Measurements from ENCODE around the gene DHCR7. TPM values are rescaled to one million over a fixed set of nuclear protein-coding genes. Genes with fewer than 3 reads are reported as not detected.
A peak's percentile ranks its signal among the peaks of the same experiment; 100 is the strongest.

Gene DHCR7
- total and polyA plus RNA-seq, 2 experiments from 2014 or later: 13.6 to 15.7 TPM

GRCh38 chr11:71450939-71451338 lies 2.7 kb upstream of the DHCR7 start:
- no peak overlapping the region for H3K4me2 ChIP-seq (ENCODE audit: unreplicated experiment)
- 85 to 91% methylated on average over 3 of the region's 3 CpGs for WGBS, 2 experiments (ENCODE audit: low coverage in 1 of 2, low lambda C conversion rate in 2 of 2, missing lambda C conversion rate in 2 of 2)
- H3K9me2 ChIP-seq (ENCODE audit: insufficient read depth): no peaks in the 10 kb centered on the region
- 0 out of 2 replicates have a peak, but pooled peaks cover 4% of the 10 kb centered on the region for H3K4me1 ChIP-seq (ENCODE audit: insufficient read depth)
- no peaks in the 10 kb centered on the region for H3K9me3 ChIP-seq (ENCODE audit: low read depth)
- peaks cover 19% of the 10 kb centered on the region for H3K79me2 ChIP-seq (ENCODE audit: insufficient read depth)
- no peak overlapping the region for H3K27ac ChIP-seq
- no peak overlapping the region for H3K4me3 ChIP-seq
- in situ Hi-C loops (cut with MboI): no loop called here
- H3K27me3 ChIP-seq (replicated peaks; ENCODE audit: insufficient read depth): no peaks in the 10 kb centered on the region
- no peaks in the 10 kb centered on the region for H4K20me1 ChIP-seq (ENCODE audit: insufficient read depth)
- no peak overlapping the region for H2AFZ ChIP-seq
- TF ChIP-seq EZH2phosphoT487 (IDR thresholded peaks at IDR 0.05; ENCODE audit: insufficient read depth, low read depth): no peak
- TF ChIP-seq EZH2 (IDR thresholded peaks at IDR 0.05; ENCODE audit: insufficient read depth, poor library complexity, severe bottlenecking): no peak
- peaks cover 11% of the 10 kb centered on the region for H3K36me3 ChIP-seq (ENCODE audit: low read depth)
- no peak overlapping the region for H3K9ac ChIP-seq
- no peak for DNase-seq
- H3F3A ChIP-seq (ENCODE audit: insufficient read depth): 0 out of 2 replicates have a peak, but pooled peaks cover 4% of the 10 kb centered on the region

GRCh38 chr11:71450507-71450906 lies 2.3 kb upstream of the DHCR7 start:
- no peak for TF ChIP-seq EZH2phosphoT487 (IDR thresholded peaks at IDR 0.05; ENCODE audit: insufficient read depth, low read depth)
- TF ChIP-seq EZH2 (IDR thresholded peaks at IDR 0.05; ENCODE audit: insufficient read depth, poor library complexity, severe bottlenecking): no peak
- no peaks in the 10 kb centered on the region for H3K27me3 ChIP-seq (replicated peaks; ENCODE audit: insufficient read depth)
- H2AFZ ChIP-seq: no peak overlapping the region
- in situ Hi-C loops (cut with MboI): no loop called here
- no peak overlapping the region for H3K9ac ChIP-seq
- H3K4me2 ChIP-seq (ENCODE audit: unreplicated experiment): no peak overlapping the region
- 0 out of 2 replicates have a peak, but pooled peaks cover 4% of the 10 kb centered on the region for H3K4me1 ChIP-seq (ENCODE audit: insufficient read depth)
- no peak for DNase-seq
- H3K36me3 ChIP-seq (ENCODE audit: low read depth): peaks cover 9% of the 10 kb centered on the region
- H4K20me1 ChIP-seq (ENCODE audit: insufficient read depth): no peaks in the 10 kb centered on the region
- 98 to 99% methylated on average over 2 of the region's 2 CpGs for whole genome bisulfite sequencing, 2 experiments (ENCODE audit: low coverage in 1 of 2, low lambda C conversion rate in 2 of 2, missing lambda C conversion rate in 2 of 2)
- no peak overlapping the region for H3K4me3 ChIP-seq
- 0 out of 2 replicates have a peak, but pooled peaks cover 4% of the 10 kb centered on the region for H3F3A ChIP-seq (ENCODE audit: insufficient read depth)
- H3K9me3 ChIP-seq (ENCODE audit: low read depth): no peaks in the 10 kb centered on the region
- H3K27ac ChIP-seq: no peak overlapping the region
- no peaks in the 10 kb centered on the region for H3K9me2 ChIP-seq (ENCODE audit: insufficient read depth)
- H3K79me2 ChIP-seq (ENCODE audit: insufficient read depth): peaks cover 19% of the 10 kb centered on the region

- 87 to 89% methylated on average over 5 to 6 of the region's 6 CpGs for WGBS, 2 experiments (ENCODE audit: low coverage in 1 of 2, low lambda C conversion rate in 2 of 2, missing lambda C conversion rate in 2 of 2)
- H3K9me2 ChIP-seq (ENCODE audit: insufficient read depth): no peaks in the 10 kb centered on the region
- peaks cover 15% of the 10 kb centered on the region for H3K79me2 ChIP-seq (ENCODE audit: insufficient read depth)
- H3F3A ChIP-seq (ENCODE audit: insufficient read depth): 0 out of 2 replicates have a peak, but pooled peaks cover 4% of the 10 kb centered on the region
- H3K27me3 ChIP-seq (replicated peaks; ENCODE audit: insufficient read depth): no peaks in the 10 kb centered on the region
- no peak overlapping the region for H3K4me3 ChIP-seq
- no peak for DNase-seq
- no peak for TF ChIP-seq EZH2phosphoT487 (IDR thresholded peaks at IDR 0.05; ENCODE audit: insufficient read depth, low read depth)
- no peak for TF ChIP-seq EZH2 (IDR thresholded peaks at IDR 0.05; ENCODE audit: insufficient read depth, poor library complexity, severe bottlenecking)
- H3K9ac ChIP-seq: no peak overlapping the region
- H4K20me1 ChIP-seq (ENCODE audit: insufficient read depth): no peaks in the 10 kb centered on the region
- in situ Hi-C loops (cut with MboI): no loop called here
- peaks cover 5% of the 10 kb centered on the region; the same call in 1 of the 2 replicates for H3K36me3 ChIP-seq (ENCODE audit: low read depth)
- H3K4me2 ChIP-seq (ENCODE audit: unreplicated experiment): no peak overlapping the region
- 0 out of 2 replicates have a peak, but pooled peaks cover 4% of the 10 kb centered on the region for H3K4me1 ChIP-seq (ENCODE audit: insufficient read depth)
- no peaks in the 10 kb centered on the region for H3K9me3 ChIP-seq (ENCODE audit: low read depth)
- H3K27ac ChIP-seq: no peak overlapping the region
- H2AFZ ChIP-seq: peak overlapping the region; percentile 100
These were observed 1.4 kb upstream of the DHCR7 start for GRCh38 chr11:71449596-71449995.

- 0 out of 2 replicates have a peak overlapping the region, but pooled peaks have one; percentile 5 for H3K27ac ChIP-seq
- no peak for TF ChIP-seq EZH2phosphoT487 (IDR thresholded peaks at IDR 0.05; ENCODE audit: insufficient read depth, low read depth)
- H3K27me3 ChIP-seq (replicated peaks; ENCODE audit: insufficient read depth): no peaks in the 10 kb centered on the region
- peak; percentile 53 for DNase-seq
- no peaks in the 10 kb centered on the region for H3K9me3 ChIP-seq (ENCODE audit: low read depth)
- H3K4me3 ChIP-seq: peak overlapping the region; percentile 92
- H3F3A ChIP-seq (ENCODE audit: insufficient read depth): 0 out of 2 replicates have a peak, but pooled peaks cover 4% of the 10 kb centered on the region
- peak overlapping the region; percentile 92 for H3K4me2 ChIP-seq (ENCODE audit: unreplicated experiment)
- peak overlapping the region; percentile 100 for H2AFZ ChIP-seq
- in situ Hi-C loops (cut with MboI): no loop called here
- no peaks in the 10 kb centered on the region for H3K9me2 ChIP-seq (ENCODE audit: insufficient read depth)
- H3K4me1 ChIP-seq (ENCODE audit: insufficient read depth): 0 out of 2 replicates have a peak, but pooled peaks cover 4% of the 10 kb centered on the region
- peak overlapping the region; percentile 83; the same call in 1 of the 2 replicates for H3K9ac ChIP-seq
- no peaks in the 10 kb centered on the region for H3K79me2 ChIP-seq (ENCODE audit: insufficient read depth)
- no peaks in the 10 kb centered on the region for H4K20me1 ChIP-seq (ENCODE audit: insufficient read depth)
- peaks cover 5% of the 10 kb centered on the region; the same call in 1 of the 2 replicates for H3K36me3 ChIP-seq (ENCODE audit: low read depth)
- 2 to 3% methylated on average over 17 to 24 of the region's 31 CpGs for WGBS, 2 experiments (ENCODE audit: low coverage in 1 of 2, low lambda C conversion rate in 2 of 2, missing lambda C conversion rate in 2 of 2)
These were observed 369 bp downstream of the DHCR7 start for GRCh38 chr11:71447791-71448256.

All from GM23248 (cell line).